HG03575 (cell line): ENCODE results near the gene PKIB.
"Not testable (repeated sequence)": the region's sequence is repeated elsewhere in the genome, so short reads cannot be mapped to it uniquely, and the experiment has no call there.

Source experiments
- ATAC-seq: cut with Tn5 transposase; IDR thresholded peaks from one replicate; pipeline ENCODE4 v1.9.1; 2021; ENCODE audit not compliant: unreplicated experiment, insufficient number of reproducible peaks, low FRiP score; ENCODE audit errors: extremely low read depth

The PKIB gene

GRCh38 chr6:122727244-122727643, 117.0 kb downstream of the PKIB start:
- ATAC-seq, result no peak

- ATAC-seq, result no peak
Measured at GRCh38 chr6:122730334-122730733, 120.1 kb downstream of the PKIB start.

GRCh38 chr6:122730775-122731386, 120.7 kb downstream of the PKIB start:
- no peak for ATAC-seq

DNA sequence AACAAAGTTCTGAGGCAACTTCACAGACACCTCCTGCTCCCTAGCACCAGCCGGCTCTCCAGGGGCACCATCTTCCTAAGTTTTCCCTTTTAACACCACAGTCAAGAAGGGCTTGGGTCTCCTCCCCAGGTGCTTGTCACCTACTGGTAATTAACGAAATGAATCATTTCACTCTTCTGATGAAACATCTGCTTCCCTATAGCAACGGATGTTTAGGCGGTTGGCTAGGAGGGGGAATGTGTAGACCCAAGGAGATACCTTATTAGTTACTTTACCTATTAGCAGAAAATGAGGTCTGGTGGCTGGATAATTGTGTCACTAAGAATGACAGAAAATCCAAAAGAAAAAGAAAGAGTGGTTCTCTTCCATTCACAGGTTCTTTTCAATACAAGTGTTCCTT, 123.1 kb downstream of the PKIB start:
- no peak for ATAC-seq

GRCh38 chr6:122734529-122735395, 124.6 kb downstream of the PKIB start:
- no peak for ATAC-seq

- ATAC-seq, result no peak
Measured at GRCh38 chr6:122735582-122735981, 125.4 kb downstream of the PKIB start.

DNA sequence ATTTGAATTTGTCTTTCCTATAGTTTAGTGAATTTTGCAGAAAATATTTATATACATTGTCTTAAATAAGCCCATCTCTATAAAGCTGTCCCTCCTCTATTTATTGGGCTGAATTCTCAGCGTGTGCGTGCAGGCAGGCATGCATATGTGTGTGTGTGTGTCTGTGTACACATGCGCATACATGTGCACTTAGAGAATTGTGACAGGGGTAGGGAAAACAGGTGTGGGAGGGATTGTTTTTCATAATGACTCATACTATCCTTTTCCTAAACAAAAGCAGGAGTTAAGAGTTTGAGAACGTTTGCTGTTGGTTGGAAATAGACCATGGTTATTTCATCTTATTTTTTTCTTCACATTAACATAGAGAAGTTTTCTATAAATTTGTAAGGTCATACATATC, 126.0 kb downstream of the PKIB start:
- ATAC-seq, result no peak

- no peak for ATAC-seq
Measured at GRCh38 chr6:122736616-122737015, 126.4 kb downstream of the PKIB start.

DNA sequence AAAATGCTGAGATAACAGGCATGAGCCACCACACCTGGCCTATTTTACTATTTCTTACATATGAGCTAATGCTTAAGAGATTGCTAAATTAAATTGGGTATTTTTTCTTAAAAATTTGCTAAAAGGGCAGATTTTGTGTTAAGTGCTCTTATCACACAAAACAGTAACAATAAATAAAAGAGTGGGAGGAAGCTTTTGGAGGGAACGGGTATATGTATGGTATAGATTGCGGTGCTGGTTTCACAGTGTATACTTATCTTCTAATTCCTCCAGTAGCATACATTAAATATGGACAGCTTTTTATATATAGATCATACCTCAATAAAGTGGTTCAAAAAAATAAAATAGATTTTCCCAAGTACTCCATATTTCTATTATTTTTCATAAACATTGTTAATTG, 129.9 kb downstream of the PKIB start:
- no peak for ATAC-seq

DNA sequence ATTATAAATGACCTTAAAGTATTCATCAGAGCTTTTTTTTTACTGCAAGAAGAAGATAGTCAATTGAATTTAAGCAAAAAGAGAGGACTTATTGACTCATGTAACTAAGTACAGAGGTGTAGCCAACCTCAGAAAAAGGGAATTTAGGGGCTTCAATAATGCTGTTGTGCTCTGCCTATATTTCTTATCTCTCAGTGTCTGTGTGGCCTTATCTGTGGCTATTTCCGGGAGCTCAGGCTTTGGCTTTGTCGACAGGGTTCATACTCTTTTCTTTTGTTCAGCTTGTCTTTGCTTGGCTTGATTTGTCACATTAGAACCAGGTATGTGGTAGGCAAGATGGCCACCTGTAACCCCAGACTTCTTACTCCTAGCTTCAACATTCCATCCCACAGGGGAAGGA, 130.7 kb downstream of the PKIB start:
- no peak for ATAC-seq

DNA sequence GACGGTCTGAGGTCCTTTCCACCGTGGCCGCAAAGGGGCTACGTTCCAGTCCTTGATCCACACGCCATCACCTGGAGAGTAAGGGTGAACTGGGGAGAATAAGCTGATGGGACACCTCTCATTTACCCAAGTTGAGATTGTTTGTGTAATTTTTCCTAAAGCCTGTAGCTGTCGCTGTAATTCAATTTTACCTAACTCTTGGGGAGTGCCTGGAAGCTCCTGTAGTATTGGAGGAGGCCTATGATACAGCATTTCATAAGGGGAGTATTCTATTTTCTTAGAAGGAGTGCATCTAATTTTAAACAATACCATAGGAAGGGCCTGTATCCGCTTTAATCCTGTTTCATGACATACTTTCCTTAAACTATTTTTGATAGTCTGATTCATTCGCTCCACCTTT, 134.0 kb downstream of the PKIB start:
- not testable (repeated sequence) for ATAC-seq

GRCh38 chr6:122744856-122745255, 134.7 kb downstream of the PKIB start:
- not testable (repeated sequence) for ATAC-seq

DNA sequence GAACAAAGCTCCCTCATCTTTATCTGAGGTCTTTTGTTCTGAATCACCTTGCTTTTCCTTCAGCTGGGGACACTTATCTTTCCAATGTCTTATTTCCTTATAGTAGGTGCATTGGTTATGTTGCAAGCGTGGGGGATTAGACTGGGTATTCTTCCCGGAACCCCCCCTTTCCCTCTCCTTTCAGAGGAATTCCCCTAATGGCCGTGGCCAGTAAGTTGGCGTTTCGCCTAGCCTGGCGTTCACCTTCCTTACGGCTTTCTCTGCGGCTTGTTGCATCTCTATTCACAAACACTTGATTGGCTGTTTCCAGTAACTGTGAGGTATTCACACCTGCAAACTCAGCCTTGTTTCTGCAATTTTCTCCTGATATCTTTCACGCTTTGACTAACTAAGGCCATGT, 136.5 kb downstream of the PKIB start:
- no peak for ATAC-seq

DNA sequence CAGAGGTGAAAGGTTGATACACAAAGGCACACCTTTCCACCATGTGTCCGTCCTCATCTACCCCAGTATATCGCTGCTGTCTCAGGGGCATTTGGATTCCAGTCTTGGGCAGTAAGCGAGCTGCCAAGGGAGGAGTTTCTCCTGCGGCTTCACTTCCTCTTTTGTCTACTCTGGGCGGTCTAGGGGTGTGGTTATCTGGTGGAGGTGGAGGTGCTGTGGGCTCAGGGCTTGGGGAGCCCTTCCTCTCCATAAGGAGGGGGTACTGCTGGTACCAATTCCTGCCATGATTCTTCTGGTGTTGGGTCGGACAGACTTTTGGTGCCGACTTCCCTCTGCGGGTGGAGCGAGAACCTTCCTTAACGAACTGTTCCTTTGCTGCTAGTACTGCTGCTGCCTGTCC, 137.4 kb downstream of the PKIB start:
- no peak for ATAC-seq

GRCh38 chr6:122748945-122749344, 138.7 kb downstream of the PKIB start:
- ATAC-seq, result not testable (repeated sequence)

DNA sequence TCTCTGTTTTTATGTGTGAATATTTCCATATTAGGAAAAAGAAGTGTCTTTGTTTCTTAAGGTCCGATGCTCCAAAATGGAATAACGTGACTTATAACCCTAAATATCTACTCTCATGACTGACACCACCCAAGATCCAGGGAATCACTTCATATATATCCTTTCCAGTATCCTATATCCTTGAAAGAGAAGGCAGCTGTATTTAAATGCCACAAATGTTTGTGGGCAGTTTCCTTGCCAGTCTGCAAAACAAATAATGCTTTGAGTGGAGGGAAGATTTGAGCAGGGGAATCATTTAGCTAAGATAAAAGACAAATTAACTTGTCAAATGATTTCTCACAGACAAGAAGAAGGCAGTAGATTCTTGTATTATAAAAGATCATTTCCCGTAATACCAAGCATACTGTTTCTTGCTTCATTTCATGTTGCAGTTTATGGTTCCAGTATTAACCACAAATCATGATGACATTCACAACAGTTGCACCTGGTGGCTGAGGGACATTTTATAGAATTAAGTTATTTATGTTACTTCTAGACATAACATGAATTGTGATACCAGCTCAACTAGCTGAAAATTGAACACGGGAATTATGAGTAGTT, 139.3 kb downstream of the PKIB start:
- no peak for ATAC-seq

- peak; percentile 89 for ATAC-seq
Measured at GRCh38 chr6:122751326-122751725, 141.1 kb downstream of the PKIB start.

GRCh38 chr6:122752459-122752858, 142.3 kb downstream of the PKIB start:
- ATAC-seq, result no peak

DNA sequence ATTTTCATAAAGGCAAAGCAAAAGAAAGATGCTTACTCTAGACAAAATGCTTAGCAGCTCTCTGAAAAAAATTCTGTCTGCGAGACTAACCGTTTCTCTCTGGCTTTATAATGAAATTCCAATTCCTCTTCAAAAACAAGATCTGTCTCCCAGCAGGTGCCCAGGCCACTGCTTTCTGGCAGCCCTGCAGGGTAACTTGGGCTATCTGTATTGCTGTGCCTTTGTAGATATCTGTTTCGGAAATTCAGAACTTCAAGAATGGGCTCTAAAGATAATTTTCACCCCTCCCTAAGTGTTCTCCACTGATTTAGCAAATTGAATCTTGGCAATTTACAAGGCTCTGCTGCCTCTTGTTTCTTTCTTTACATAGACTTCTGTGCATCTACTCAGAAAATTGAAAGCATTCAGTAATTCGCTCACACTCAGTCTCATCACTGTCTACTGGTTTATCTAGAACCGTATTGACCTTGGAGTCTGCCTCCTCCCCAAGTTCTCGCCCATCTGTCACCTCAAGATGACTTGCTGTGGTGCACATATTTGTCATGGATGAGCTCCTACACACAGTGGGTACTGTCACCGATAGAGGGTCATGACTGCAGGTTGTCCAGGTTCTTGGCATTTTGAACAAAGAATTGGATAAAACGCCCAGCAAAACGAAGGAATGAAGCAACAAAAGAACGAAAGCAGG, 142.9 kb downstream of the PKIB start:
- no peak for ATAC-seq

- no peak for ATAC-seq
Measured at GRCh38 chr6:122753688-122754056, 143.5 kb downstream of the PKIB start.
